GM12864 (cell line): Measurements from ENCODE around the gene CAPN13.

Experiments
- DNase-seq: peaks from one replicate; pipeline ENCODE4 v3.0.0-alpha.2; 2011; ENCODE audit warnings: low read depth
- H3K4me3 ChIP-seq: 2 replicates; pipeline ENCODE4 v1.5.1; 2011; ENCODE audit warnings: mild to moderate bottlenecking, low read depth, low read length, control low read depth
- TF ChIP-seq, protein P1 (sequence below): IDR thresholded peaks from 2 replicates; pipeline ENCODE4 v1.5.1; 2011; ENCODE audit warnings: low read depth, mild to moderate bottlenecking, moderate library complexity, low read length, control low read depth, inconsistent platforms; ENCODE audit errors: missing control alignments

CAPN13 gene

DNA sequence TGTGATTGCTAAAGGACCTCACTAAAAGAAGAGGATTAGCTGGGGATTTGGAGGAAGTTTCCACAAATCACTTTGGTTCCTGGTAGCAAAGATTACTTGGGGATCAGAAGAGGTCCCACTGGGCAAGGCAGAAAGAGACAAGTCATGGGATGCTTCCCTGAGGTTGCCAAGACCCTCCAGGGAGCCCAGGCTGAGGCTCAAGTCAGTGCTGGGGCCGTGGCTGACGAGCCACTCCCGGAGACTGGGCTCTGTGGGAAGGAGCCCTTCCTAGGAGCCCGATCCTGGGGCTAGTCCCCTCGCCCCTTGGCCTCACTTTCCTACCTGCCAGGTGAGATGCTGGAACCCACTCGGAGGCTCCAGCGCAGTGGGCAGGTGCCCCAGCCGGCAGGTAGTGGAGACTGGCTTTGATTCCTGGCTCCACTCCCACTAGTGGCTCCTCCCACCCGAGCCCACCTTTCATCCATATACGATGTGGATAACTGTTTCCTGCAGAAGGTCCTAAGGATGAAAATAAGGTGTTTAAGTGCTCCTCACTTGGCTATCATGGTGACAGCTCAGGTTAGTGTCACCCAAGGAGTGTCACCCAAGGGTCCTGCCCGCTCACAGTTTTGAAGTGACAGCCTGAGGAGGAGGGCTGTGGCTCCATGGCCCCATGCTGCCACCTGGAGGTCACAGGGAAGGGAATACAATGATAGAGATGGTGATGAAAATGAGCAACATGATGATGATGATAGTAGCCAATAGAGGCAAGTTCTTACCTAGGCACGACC, 100.5 kb downstream of the CAPN13 start:
- TF ChIP-seq, protein P1, sequence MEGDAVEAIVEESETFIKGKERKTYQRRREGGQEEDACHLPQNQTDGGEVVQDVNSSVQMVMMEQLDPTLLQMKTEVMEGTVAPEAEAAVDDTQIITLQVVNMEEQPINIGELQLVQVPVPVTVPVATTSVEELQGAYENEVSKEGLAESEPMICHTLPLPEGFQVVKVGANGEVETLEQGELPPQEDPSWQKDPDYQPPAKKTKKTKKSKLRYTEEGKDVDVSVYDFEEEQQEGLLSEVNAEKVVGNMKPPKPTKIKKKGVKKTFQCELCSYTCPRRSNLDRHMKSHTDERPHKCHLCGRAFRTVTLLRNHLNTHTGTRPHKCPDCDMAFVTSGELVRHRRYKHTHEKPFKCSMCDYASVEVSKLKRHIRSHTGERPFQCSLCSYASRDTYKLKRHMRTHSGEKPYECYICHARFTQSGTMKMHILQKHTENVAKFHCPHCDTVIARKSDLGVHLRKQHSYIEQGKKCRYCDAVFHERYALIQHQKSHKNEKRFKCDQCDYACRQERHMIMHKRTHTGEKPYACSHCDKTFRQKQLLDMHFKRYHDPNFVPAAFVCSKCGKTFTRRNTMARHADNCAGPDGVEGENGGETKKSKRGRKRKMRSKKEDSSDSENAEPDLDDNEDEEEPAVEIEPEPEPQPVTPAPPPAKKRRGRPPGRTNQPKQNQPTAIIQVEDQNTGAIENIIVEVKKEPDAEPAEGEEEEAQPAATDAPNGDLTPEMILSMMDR = peak; percentile 76
- H3K4me3 ChIP-seq = no peak overlapping the region
- DNase-seq = peak; percentile 19

DNA sequence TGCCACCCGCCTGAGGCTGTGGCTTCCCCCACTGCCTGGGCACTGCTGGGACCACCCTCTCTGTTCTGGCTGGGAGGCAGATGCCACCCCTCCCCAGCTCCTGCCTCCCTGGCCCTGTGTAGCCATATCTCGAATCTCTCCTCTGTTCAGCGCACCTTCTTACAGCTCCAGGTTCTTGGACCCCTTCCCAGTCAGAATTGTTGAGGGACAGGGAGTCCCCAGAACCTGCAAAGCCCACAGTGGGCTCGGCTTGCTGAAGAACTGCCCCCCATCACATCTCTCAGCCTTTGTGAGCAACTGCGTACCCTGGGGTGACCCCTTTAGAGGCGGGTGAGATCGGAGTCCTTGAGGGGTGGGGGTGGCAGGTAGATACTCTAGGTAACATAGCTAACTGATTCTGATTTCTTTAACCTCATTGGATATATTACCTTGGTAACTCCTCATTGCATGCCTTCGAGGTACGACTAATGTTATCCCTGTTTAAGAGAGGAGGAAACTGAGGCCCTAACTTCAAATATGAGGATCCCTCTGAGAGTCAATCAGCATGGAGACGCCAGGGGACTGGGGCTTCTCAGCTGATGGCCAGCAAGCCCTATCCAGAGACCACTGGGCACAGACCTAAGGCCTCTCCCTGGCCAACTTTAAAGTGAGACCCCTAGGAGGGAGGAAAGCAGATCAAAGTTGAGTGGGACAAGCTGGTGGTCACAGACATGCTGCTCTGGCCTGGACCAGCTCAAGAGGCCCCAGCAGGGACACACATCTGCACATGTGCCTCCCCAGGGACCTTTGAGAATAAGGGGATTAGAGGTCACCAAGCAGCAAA, 101.3 kb downstream of the CAPN13 start:
- H3K4me3 ChIP-seq = no peak overlapping the region
- TF ChIP-seq, protein P1 = no peak
- DNase-seq = no peak

DNA sequence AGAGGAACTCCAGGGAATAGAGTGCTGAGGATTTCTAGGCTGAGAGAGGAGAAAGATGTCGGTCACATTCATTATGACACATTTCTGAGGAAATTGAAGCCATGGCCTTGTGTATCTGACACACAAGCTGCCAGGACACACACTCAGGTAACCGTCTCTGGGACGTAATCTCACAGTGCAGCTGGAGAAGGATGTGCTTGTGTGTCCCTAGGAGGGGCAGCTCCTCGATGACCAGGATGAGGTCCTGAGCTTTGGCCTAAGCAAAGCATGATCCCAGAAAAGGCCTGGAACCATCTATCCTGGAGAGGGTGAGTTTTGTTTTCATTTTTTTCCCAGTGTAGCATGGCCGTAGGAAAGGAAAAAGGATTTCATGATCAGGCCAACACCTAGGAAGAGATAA, 102.2 kb downstream of the CAPN13 start:
- TF ChIP-seq, protein P1 = no peak
- H3K4me3 ChIP-seq = no peak overlapping the region
- DNase-seq = no peak

DNA sequence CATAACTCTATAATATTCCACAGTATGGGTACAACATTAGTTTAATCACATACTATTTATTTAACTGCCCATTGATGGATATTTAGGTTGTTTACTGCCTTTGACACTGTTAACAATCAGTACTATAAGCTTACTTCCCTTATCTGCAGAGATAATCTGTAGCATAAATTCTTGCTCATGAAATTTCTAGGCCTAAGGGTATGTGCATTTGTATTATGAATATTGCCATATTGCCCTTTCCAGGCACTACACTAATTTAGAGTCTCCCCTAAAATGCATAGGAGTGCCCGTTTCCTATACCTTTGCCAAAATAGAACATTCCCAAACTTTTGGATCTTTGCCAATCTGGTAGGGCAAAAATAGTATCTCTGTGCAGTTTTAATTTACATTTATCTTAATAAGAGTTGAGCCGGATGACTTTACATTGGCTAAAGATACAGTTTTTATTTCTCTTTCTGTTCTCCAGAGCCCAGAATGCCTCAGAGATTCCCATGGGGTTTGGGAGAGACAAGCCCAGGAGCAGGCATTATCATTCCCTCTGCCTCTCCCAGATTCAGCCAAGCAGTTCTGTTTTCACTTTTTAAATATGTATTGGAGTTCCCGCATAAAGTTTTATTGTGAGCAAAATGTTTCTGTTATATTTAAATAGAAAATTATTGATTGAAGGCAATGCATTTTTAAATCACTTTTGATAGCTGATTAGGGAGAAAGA, 102.8 kb downstream of the CAPN13 start:
- TF ChIP-seq, protein P1 = no peak
- no peak for DNase-seq
- H3K4me3 ChIP-seq = no peak overlapping the region

DNA sequence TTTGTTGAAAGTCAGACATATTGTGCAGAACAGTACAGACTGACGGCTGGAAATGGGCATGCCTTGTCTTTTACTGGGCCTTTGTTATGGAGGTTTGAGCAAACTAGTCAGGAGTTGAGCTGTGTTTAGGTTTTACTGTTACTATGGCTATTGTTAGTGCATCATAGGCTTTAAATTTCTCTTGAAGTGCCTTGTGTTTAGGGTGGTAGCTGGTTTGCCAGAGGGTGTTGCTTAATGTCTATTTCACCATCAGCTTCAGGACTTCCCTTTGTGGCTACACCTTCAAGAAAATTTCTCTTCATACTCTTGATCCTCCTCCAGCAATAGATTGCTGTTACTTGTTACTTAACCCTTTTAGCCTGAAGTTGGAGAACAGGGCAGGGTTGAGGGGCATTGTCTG, 104.6 kb downstream of the CAPN13 start:
- no peak for DNase-seq
- H3K4me3 ChIP-seq = no peak overlapping the region
- TF ChIP-seq, protein P1 = no peak

DNA sequence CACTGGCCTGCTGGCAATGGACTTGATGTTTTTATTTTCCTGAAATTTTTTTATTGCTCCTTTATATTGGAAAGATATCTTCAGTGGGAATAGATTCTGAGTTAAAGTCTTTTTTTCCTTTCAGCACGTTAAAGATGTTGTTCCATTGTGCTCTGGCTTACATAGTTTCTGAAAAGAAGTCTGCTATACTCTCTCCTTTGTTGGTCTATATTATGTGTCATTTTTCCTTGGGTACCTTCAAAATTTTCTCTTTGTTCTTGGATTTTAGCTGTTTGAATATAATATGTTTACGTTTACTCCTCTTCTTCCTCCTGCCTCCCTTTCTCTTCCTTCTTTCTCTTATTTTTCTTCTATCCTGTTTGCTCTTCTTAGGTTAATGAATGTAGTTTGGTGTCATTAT, 105.5 kb downstream of the CAPN13 start:
- H3K4me3 ChIP-seq = no peak overlapping the region
- TF ChIP-seq, protein P1 = no peak

More for the DNA sequence above, 105.5 kb downstream of the CAPN13 start:
- DNase-seq = no peak
